Effector memory CD4-positive, alpha-beta T cell (primary cell): ENCODE measurements around the gene MAP3K14.

Source experiments
- DNase-seq, 3 donors: peaks; one replicate each; pipeline ENCODE4 v3.0.0-alpha.2; 2020
- H3K27ac ChIP-seq: 2 replicates; pipeline ENCODE4 v1.7.0; 2013; ENCODE audit warnings: mild to moderate bottlenecking, low read length, moderate library complexity; ENCODE audit not compliant: insufficient read depth, poor library complexity, severe bottlenecking
- H3K27me3 ChIP-seq: replicated peaks from 2 replicates; pipeline ENCODE4 v1.7.0; 2013; ENCODE audit warnings: mild to moderate bottlenecking, low read length; ENCODE audit not compliant: insufficient read depth, control insufficient read depth, poor library complexity, severe bottlenecking
- H3K36me3 ChIP-seq: 2 replicates; pipeline ENCODE4 v1.7.0; 2013; ENCODE audit warnings: mild to moderate bottlenecking, low read length, moderate library complexity; ENCODE audit not compliant: control insufficient read depth, insufficient read depth
- H3K4me1 ChIP-seq: 2 replicates; pipeline ENCODE4 v1.7.0; 2013; ENCODE audit warnings: low read length, mild to moderate bottlenecking; ENCODE audit not compliant: control insufficient read depth, insufficient read depth, poor library complexity, severe bottlenecking
- H3K4me3 ChIP-seq: 2 replicates; pipeline ENCODE4 v1.7.0; 2013; ENCODE audit warnings: low read length, low read depth, mild to moderate bottlenecking; ENCODE audit not compliant: insufficient read depth, poor library complexity, severe bottlenecking
- H3K9me3 ChIP-seq: 2 replicates; pipeline ENCODE4 v1.7.0; 2013; ENCODE audit warnings: mild to moderate bottlenecking, low read length, moderate library complexity; ENCODE audit not compliant: control insufficient read depth

MAP3K14 gene

GRCh38 chr17:45338996-45339535 is 22.2 kb upstream of the MAP3K14 start:
- DNase-seq = no peak
- Histone ChIP-seq H3K36me3 (no peaks in the 10 kb centered on the region), H3K27me3 (no peaks in the 10 kb centered on the region), H3K4me1 (no peaks in the 10 kb centered on the region), H3K4me3 (no peak overlapping the region), H3K27ac (no peak overlapping the region), H3K9me3 (no peaks in the 10 kb centered on the region)

GRCh38 chr17:45338023-45338781 is 21.4 kb upstream of the MAP3K14 start:
- Histone ChIP-seq H3K4me1 (no peaks in the 10 kb centered on the region), H3K4me3 (no peak overlapping the region), H3K27ac (no peak overlapping the region), H3K27me3 (no peaks in the 10 kb centered on the region), H3K36me3 (no peaks in the 10 kb centered on the region), H3K9me3 (no peaks in the 10 kb centered on the region)
- DNase-seq = no peak

GRCh38 chr17:45336390-45337182 is 19.8 kb upstream of the MAP3K14 start:
- no peak for DNase-seq
- H3K4me1 ChIP-seq = no peaks in the 10 kb centered on the region

GRCh38 chr17:45335721-45336120 is 18.9 kb upstream of the MAP3K14 start:
- Histone ChIP-seq H3K36me3 (no peaks in the 10 kb centered on the region), H3K4me1 (no peaks in the 10 kb centered on the region), H3K27ac (no peak overlapping the region), H3K27me3 (no peaks in the 10 kb centered on the region), H3K9me3 (no peaks in the 10 kb centered on the region), H3K4me3 (no peak overlapping the region)
- DNase-seq = no peak

More at GRCh38 chr17:45336390-45337182, 19.8 kb upstream of the MAP3K14 start:
- Histone ChIP-seq H3K27ac (no peak overlapping the region), H3K27me3 (no peaks in the 10 kb centered on the region), H3K36me3 (no peaks in the 10 kb centered on the region), H3K9me3 (no peaks in the 10 kb centered on the region), H3K4me3 (no peak overlapping the region)

- DNase-seq = no peak
- Histone ChIP-seq H3K36me3 (no peaks in the 10 kb centered on the region), H3K9me3 (no peaks in the 10 kb centered on the region), H3K4me1 (no peaks in the 10 kb centered on the region), H3K4me3 (no peak overlapping the region), H3K27ac (no peak overlapping the region), H3K27me3 (no peaks in the 10 kb centered on the region)
These were observed 18.2 kb upstream of the MAP3K14 start for GRCh38 chr17:45334701-45335677.

GRCh38 chr17:45334231-45334630 is 17.4 kb upstream of the MAP3K14 start:
- Histone ChIP-seq H3K27ac (no peak overlapping the region), H3K9me3 (no peaks in the 10 kb centered on the region), H3K4me1 (no peaks in the 10 kb centered on the region), H3K36me3 (no peaks in the 10 kb centered on the region), H3K27me3 (no peaks in the 10 kb centered on the region), H3K4me3 (no peak overlapping the region)
- no peak for DNase-seq

- H3K27me3 ChIP-seq = no peaks in the 10 kb centered on the region
- no peak overlapping the region for H3K27ac ChIP-seq
- no peaks in the 10 kb centered on the region for H3K36me3 ChIP-seq
- H3K4me3 ChIP-seq = no peak overlapping the region
- no peaks in the 10 kb centered on the region for H3K9me3 ChIP-seq
- H3K4me1 ChIP-seq = no peaks in the 10 kb centered on the region
- no peak for DNase-seq
These were observed 16.9 kb upstream of the MAP3K14 start for GRCh38 chr17:45333702-45334092.

GRCh38 chr17:45332989-45333701 is 16.3 kb upstream of the MAP3K14 start:
- H3K36me3 ChIP-seq = no peaks in the 10 kb centered on the region
- H3K27me3 ChIP-seq = no peaks in the 10 kb centered on the region
- no peak for DNase-seq
- no peaks in the 10 kb centered on the region for H3K9me3 ChIP-seq
- H3K4me1 ChIP-seq = no peaks in the 10 kb centered on the region
- no peak overlapping the region for H3K4me3 ChIP-seq
- H3K27ac ChIP-seq = no peak overlapping the region

- no peaks in the 10 kb centered on the region for H3K36me3 ChIP-seq
- no peak overlapping the region for H3K27ac ChIP-seq
- no peaks in the 10 kb centered on the region for H3K4me1 ChIP-seq
- DNase-seq = no peak
- no peak overlapping the region for H3K4me3 ChIP-seq
- H3K27me3 ChIP-seq = no peaks in the 10 kb centered on the region
- no peaks in the 10 kb centered on the region for H3K9me3 ChIP-seq
These were observed 15.7 kb upstream of the MAP3K14 start for GRCh38 chr17:45332505-45332904.
